ENCODE data around the gene RUNX2.

The RUNX2 gene

DNA sequence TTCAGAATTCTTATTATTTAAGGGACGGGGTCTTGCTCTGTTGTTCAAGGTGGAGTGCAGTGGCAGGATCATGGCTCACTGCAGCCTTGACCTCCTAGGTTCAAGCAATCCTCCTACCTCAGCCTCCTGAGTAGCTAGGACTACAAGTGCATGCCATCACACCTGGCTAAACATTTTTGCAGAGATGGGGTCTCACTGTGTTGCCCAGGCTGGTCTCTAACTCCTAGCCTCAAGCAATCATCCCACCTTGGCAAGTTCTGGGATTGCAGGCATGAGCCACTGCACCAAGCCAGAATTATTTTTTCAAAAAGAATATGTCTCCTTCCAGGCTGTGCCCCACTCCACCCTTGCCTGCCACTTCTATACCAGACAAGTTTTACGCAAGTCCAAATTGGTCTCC, 239.7 kb downstream of the RUNX2 start:
- no peak overlapping the region for H3K4me3 ChIP-seq (ENCODE audit: control insufficient read depth, low read depth, low read length)
- no peak for DNase-seq (ENCODE audit: low read depth)
- TF ChIP-seq, protein P1, sequence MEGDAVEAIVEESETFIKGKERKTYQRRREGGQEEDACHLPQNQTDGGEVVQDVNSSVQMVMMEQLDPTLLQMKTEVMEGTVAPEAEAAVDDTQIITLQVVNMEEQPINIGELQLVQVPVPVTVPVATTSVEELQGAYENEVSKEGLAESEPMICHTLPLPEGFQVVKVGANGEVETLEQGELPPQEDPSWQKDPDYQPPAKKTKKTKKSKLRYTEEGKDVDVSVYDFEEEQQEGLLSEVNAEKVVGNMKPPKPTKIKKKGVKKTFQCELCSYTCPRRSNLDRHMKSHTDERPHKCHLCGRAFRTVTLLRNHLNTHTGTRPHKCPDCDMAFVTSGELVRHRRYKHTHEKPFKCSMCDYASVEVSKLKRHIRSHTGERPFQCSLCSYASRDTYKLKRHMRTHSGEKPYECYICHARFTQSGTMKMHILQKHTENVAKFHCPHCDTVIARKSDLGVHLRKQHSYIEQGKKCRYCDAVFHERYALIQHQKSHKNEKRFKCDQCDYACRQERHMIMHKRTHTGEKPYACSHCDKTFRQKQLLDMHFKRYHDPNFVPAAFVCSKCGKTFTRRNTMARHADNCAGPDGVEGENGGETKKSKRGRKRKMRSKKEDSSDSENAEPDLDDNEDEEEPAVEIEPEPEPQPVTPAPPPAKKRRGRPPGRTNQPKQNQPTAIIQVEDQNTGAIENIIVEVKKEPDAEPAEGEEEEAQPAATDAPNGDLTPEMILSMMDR (conservative IDR thresholded peaks at IDR 0.05; ENCODE audit: control insufficient read depth, insufficient read depth, low read depth, low read length), result no peak

DNA sequence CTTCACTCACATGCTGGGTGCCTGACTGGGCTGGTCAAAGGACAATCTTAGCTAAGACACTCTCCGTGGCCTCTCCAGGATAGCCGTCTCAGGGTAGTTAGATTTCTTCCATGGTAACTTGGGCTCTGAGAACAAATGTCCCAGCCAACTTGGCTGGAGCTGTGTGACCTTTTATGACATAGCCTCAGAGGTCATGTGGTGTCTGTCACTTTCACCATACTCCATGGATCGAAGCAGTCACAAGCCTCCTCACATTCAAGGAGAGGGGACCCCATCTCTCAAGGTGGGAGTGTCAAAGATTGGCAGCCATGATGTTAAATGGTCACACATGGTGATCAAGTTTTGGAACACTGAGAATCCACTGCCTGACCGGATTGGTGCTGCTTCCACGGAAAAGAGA, 240.5 kb downstream of the RUNX2 start:
- no peak overlapping the region for H3K4me3 ChIP-seq (ENCODE audit: control insufficient read depth, low read depth, low read length)
- DNase-seq (ENCODE audit: low read depth), result no peak
- TF ChIP-seq, protein P1 (conservative IDR thresholded peaks at IDR 0.05; ENCODE audit: control insufficient read depth, insufficient read depth, low read depth, low read length), result no peak

DNA sequence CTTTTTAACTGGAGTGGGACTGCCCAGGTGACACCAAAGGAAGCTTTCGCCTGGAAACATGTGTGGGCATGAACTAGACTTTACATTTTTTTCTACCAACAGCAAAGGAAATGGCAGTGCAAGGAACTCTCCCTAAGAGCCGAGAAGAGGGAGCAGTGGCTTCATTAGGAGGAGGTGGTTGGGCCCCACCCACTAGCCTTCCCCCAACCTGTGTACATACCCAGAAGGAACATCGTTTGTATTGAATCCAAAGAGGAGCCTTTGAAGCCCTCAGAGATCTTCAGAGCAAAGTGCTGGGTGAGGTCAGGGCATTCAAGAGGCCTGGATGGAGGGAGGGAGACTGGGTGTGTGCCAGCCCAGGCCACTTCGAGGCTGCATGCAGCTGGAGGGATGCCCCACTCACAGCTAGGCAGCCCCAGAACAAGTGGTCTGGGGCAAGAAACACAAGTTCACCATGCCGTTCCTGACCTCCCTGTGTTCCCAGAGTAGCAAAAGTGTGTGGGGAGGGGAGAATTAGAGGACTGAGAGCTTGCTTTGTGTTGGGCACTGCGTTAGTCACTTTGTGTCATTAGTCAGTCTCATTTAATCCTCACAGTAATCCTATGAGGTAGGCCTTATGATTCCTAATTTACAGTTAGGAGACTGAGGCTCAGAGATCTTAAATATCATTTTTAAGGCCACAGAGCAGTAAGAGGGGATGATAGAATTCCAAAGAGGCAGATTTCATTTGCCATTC, 241.2 kb downstream of the RUNX2 start:
- TF ChIP-seq, protein P1 (conservative IDR thresholded peaks at IDR 0.05; ENCODE audit: control insufficient read depth, insufficient read depth, low read depth, low read length), result no peak
- H3K4me3 ChIP-seq (ENCODE audit: control insufficient read depth, low read depth, low read length), result no peak overlapping the region
- DNase-seq (ENCODE audit: low read depth), result no peak

DNA sequence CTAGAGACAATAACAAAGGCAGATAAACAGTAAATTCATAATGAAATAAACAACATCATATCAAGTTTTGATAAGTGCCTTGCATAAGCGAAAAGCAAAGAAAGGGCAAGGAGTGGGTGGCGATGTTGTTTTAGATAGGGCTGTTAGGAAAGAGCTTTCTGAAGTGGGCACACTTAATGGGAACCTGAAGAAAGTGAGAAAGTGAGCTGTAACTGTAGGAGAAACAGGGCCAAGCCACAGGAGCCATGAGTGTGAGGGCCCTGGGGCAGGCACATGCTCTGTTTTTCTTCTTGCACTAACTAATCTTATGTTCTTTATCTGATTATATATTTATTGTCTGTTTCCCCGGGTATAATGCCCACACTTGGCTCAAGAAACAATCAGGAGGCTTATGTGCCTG, 243.0 kb downstream of the RUNX2 start:
- DNase-seq (ENCODE audit: low read depth), result no peak
- H3K4me3 ChIP-seq (ENCODE audit: control insufficient read depth, low read depth, low read length), result no peak overlapping the region
- TF ChIP-seq, protein P1 (conservative IDR thresholded peaks at IDR 0.05; ENCODE audit: control insufficient read depth, insufficient read depth, low read depth, low read length), result no peak

DNA sequence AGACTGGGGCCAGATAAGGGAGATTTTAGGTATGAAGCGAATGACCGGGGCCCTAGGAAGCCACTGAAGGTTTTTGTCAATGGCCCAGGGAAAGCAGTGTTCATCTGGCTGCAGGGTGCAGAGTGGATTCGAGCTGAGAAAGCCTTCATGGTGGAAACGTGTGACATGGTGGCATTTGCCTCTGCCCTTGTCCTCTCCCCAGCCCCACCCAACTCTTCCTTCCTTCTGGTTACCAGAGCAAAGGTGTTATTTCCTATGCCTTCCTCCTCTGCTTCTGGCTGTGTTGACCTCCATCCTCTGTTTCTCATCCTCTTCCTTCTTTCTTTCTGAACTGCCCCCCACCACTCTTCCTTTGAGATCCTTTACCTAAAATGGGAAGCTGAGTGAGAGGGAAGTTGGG, 244.7 kb downstream of the RUNX2 start:
- DNase-seq (ENCODE audit: low read depth), result no peak
- H3K4me3 ChIP-seq (ENCODE audit: control insufficient read depth, low read depth, low read length), result no peak overlapping the region
- TF ChIP-seq, protein P1 (conservative IDR thresholded peaks at IDR 0.05; ENCODE audit: control insufficient read depth, insufficient read depth, low read depth, low read length), result no peak

DNA sequence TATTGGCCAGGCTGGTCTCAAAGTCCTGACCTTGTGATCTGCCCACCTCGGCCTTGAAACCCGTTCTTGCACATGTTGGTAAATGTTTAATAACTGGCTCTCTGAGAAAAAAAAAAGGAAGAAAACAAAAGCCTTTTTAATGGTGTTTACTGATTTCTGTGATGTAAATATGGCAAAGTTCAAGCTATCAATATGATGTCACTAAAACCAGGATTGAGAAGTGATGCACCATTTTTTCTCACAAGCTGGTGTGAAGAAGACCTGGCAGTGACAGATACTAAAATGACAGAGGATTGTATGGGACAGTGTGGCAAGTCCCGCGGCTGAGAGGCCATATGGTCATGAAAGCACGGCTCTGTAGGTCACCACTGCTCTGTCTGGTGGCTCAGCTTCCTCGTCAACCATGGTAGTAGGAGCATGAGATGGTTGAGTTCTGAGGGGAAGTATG, 245.9 kb downstream of the RUNX2 start:
- DNase-seq (ENCODE audit: low read depth), result no peak
- TF ChIP-seq, protein P1 (conservative IDR thresholded peaks at IDR 0.05; ENCODE audit: control insufficient read depth, insufficient read depth, low read depth, low read length), result no peak
- no peak overlapping the region for H3K4me3 ChIP-seq (ENCODE audit: control insufficient read depth, low read depth, low read length)
